Cortex of kidney (tissue), 1 donor: Measurements from ENCODE around the gene SETBP1.

Experiments used
- DNase-seq: peaks from one replicate; lab custom pipeline; 2025; lab: John Stamatoyannopoulos, UW

SETBP1 gene

GRCh38 chr18:44841752-44842587, 161.3 kb downstream of the SETBP1 start:
- DNase-seq: no peak

GRCh38 chr18:44842588-44843412, 162.1 kb downstream of the SETBP1 start:
- no peak for DNase-seq

- DNase-seq: no peak
Measured at GRCh38 chr18:44844486-44844885, 163.8 kb downstream of the SETBP1 start.

DNA sequence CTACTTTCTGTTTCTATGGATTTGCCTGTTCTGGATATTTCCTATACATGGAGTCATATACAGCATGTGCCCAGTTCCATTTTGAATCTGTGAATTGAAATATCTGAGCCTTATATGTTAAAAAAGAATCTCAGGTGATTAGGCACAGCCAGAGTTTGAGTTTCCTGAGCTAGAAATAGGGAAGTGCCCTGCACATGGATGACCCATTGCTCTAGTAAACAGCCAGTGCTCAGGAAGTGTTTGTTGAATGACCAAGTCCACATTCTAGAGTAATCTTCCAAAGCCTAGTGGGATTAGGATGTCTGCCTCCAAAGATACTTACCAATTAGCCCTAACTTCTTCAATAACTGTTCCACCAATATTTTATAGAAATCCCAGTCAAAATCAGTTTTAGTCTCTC, 165.8 kb downstream of the SETBP1 start:
- no peak for DNase-seq

DNA sequence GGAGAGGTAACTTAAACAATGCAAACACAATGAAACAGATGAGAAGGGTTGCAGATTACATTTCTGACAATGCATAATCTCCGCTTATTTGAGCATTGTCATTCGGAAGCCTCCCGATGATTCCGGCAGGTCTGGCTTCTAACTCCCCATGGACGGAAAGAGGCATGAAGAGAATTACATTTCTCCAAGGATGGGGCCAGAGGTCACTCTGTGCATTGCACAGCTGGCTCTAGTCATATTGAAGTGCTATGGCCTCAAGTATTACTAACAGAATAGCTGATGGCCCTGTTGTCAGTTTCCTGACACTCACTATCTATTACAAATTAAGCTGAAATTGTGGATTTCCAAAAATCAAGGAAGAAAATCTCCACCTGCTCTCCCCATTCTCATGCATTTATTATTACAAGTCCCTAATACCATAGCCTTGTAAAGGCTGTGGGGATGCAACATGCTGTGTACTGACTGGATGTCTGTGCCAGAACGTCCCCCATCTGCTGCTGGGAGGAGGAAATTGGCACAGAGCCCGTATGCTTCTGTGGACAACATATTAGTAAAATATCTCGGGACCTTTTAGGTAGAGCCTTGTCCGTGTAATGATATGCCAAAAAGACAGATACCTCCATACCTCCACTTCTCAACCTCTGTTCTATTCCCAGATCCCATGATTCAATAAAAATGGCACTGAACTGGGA, 168.1 kb downstream of the SETBP1 start:
- no peak for DNase-seq

GRCh38 chr18:44849361-44849760, 168.7 kb downstream of the SETBP1 start:
- DNase-seq: no peak

GRCh38 chr18:44850001-44850400, 169.3 kb downstream of the SETBP1 start:
- no peak for DNase-seq

DNA sequence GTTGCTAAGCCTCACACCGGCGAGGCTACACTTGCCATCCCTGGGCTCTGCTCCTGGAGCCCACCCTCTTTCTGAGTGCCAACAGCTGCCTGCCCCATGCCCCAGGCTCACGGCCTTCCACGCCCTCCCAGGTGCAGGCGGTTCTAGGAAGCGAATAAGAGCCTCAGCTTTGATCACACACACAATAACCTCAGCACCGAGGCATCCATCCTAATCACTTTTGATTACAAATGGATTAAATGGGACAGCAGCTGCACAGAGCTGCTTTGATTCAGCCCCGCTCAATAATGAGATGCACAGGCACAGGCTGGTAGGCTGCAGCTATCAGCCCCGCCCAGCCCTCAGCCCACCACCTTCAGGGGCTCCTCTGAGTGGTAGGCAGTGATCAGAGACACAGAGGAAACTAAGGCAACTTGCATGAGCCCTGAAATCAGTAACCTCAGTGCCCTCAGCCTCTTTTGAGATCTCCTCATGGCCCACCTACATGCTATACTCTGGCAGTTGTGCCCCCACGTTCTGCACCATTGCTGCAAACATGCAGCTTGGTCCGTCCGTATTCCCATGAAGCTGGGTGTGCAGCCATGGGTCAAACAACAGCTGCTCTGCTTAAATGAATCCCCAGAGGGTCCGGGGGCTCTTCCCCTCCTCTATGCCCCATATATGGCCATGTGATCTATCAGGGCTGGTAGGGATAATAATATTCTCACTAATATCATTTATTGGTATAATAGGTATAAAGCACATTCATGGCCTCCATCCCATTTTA, 171.4 kb downstream of the SETBP1 start:
- DNase-seq: no peak

DNA sequence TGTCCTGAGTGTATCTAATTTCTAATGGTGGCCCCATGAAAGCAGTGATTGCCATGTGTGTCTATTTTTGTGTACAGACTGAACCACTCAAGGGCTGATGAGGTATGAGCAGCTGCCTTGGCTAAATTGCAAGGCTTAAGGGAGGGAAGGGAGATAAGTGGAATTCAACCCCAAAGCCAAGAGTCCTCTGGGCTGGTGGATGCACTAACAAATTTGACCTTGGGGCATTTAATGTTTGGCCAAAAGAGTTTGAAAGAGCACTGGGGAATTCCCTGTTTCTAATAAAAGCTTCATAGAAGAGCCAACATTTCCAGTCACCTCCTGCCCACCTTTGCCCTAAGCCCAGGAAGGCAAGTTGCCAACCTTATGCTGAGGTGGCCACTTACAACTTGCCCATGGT, 172.1 kb downstream of the SETBP1 start:
- DNase-seq: no peak

- DNase-seq: no peak
Measured at GRCh38 chr18:44853430-44853829, 172.7 kb downstream of the SETBP1 start.

- DNase-seq: no peak
Measured at GRCh38 chr18:44855681-44856080, 175.0 kb downstream of the SETBP1 start.

DNA sequence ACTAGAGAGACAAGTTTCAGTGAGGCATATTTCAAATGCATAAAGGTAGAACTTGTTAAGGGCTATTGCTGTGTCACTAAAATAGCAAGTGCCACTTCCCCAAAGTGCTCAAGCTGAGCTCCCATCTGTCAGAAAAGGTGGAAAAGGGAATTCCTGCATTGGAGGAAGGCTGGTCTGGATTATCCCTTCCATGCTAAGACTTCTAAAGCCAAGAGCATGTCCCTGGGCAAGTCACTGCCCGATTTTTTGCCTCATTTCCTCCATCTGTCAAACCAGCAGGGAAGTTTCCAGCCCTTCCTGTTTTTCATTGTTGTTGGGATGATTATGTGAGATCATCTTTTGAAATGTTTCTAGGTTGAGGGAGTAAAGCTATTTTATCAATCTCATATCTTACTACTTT, 175.5 kb downstream of the SETBP1 start:
- no peak for DNase-seq

DNA sequence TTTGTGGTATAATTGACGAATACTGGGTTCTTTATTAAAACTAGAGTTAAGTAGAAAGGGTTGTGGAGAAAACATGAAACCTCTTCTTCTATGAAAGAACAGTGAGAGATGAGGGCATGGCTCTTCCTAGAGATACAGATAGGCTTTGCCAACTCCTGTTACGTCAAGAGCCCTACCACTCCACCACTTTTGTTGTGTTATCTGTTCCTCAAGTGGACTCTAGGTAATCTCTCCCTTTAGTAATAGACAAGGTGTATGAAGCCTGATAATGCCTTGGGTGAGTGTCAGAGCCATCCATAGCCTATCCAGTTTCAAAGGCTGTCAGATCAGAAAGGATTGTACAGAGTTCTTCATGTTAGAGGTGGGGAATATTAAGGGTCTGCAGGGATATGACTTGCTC, 176.4 kb downstream of the SETBP1 start:
- DNase-seq: no peak

- DNase-seq: no peak
Measured at GRCh38 chr18:44857744-44858491, 177.2 kb downstream of the SETBP1 start.

DNA sequence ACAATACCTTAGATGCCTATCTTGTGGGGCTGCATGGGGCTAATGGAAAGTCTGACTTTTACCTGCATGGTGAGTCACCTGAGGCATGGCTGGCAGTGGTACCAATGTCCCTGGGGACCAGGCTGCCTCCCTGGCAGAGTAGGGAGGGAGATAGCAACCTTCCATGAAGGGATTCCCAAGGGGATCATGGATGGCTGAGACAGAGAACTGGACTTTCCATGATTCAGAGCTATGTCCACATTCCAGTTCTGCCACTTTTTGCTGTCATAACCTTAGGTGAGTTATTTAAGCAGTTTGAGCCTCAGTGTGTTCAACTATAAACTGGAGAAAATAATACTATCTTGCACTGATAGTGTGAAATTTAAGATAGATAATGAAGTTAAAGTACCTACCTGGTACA, 178.6 kb downstream of the SETBP1 start:
- DNase-seq: no peak

DNA sequence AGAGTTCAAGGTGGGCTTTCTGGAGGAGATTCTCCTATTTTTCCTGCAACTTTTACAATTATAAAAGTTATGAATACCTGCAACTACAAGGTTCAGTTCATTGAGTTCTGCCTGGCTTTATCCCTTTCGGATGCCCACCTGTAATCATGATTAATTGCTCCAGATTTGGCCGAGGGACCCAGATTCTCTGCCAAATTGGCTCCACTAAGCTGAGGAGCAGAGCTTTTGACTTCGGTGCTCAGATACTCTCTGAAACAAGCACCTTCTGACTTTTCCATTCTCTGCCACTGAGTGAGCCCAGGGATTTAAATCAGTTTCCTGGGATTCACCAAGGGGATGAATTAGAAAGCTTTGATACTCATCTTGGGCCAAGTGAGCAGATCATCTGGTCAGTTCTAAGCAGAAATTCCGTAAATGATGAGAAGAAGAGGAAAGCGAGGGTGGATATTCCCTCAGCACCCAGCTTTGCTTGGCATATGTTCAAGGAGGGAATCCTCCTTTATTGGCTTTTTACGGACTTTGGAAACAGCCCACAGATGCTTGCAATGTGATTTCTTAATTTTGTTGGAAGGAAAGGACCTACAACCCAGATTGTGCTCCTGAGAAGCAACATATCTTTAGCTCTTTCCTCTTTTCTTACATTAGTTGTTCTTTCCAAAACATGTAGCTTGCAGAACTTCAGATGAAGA, 179.2 kb downstream of the SETBP1 start:
- no peak for DNase-seq

- DNase-seq: no peak
Measured at GRCh38 chr18:44862112-44862511, 181.4 kb downstream of the SETBP1 start.

GRCh38 chr18:44866103-44866502, 185.4 kb downstream of the SETBP1 start:
- DNase-seq: no peak

- DNase-seq: no peak
Measured at GRCh38 chr18:44869533-44869932, 188.8 kb downstream of the SETBP1 start.
